T-helper 22 cell (primary cell): ENCODE results near the gene KDM3B.
A peak's percentile ranks its signal among the peaks of the same experiment; 100 is the strongest.

Experiments
- DNase-seq: peaks from one replicate; pipeline ENCODE4 v3.0.0-alpha.2; 2020; ENCODE audit warnings: low read depth

KDM3B gene

GRCh38 chr5:138346889-138347288, 5.6 kb upstream of the KDM3B start:
- no peak for DNase-seq

GRCh38 chr5:138349852-138350562, 2.5 kb upstream of the KDM3B start:
- no peak for DNase-seq

GRCh38 chr5:138350563-138350890, 2.0 kb upstream of the KDM3B start:
- no peak for DNase-seq

GRCh38 chr5:138351056-138351455, 1.4 kb upstream of the KDM3B start:
- no peak for DNase-seq

GRCh38 chr5:138351517-138351916, 968 bp upstream of the KDM3B start:
- no peak for DNase-seq

GRCh38 chr5:138352722-138353559, 456 bp downstream of the KDM3B start:
- peak; percentile 70 for DNase-seq

- DNase-seq, result no peak
These were observed 1.1 kb downstream of the KDM3B start for GRCh38 chr5:138353560-138354080.

GRCh38 chr5:138354387-138354786, 1.9 kb downstream of the KDM3B start:
- no peak for DNase-seq

- DNase-seq, result peak; percentile 36
These were observed 2.5 kb downstream of the KDM3B start for GRCh38 chr5:138354926-138355378.

GRCh38 chr5:138359621-138360020, 7.1 kb downstream of the KDM3B start:
- DNase-seq, result no peak

- DNase-seq, result no peak
These were observed 8.5 kb downstream of the KDM3B start for GRCh38 chr5:138360941-138361452.

GRCh38 chr5:138364576-138364975, 12.1 kb downstream of the KDM3B start:
- no peak for DNase-seq

GRCh38 chr5:138366632-138367382, 14.3 kb downstream of the KDM3B start:
- DNase-seq, result no peak

GRCh38 chr5:138369261-138369660, 16.8 kb downstream of the KDM3B start:
- DNase-seq, result no peak

- DNase-seq, result no peak
These were observed 17.2 kb downstream of the KDM3B start for GRCh38 chr5:138369706-138370105.

- DNase-seq, result no peak
These were observed 18.1 kb downstream of the KDM3B start for GRCh38 chr5:138370537-138370936.

- DNase-seq, result no peak
These were observed 19.0 kb downstream of the KDM3B start for GRCh38 chr5:138371454-138371853.

- no peak for DNase-seq
These were observed 19.7 kb downstream of the KDM3B start for GRCh38 chr5:138372225-138372624.

GRCh38 chr5:138372653-138373052, 20.2 kb downstream of the KDM3B start:
- DNase-seq, result no peak

GRCh38 chr5:138382347-138382746, 29.9 kb downstream of the KDM3B start:
- no peak for DNase-seq

GRCh38 chr5:138385660-138386059, 33.2 kb downstream of the KDM3B start:
- no peak for DNase-seq

- no peak for DNase-seq
These were observed 33.8 kb downstream of the KDM3B start for GRCh38 chr5:138386290-138386689.
